Measurements from ENCODE around the gene USP3.

DNA sequence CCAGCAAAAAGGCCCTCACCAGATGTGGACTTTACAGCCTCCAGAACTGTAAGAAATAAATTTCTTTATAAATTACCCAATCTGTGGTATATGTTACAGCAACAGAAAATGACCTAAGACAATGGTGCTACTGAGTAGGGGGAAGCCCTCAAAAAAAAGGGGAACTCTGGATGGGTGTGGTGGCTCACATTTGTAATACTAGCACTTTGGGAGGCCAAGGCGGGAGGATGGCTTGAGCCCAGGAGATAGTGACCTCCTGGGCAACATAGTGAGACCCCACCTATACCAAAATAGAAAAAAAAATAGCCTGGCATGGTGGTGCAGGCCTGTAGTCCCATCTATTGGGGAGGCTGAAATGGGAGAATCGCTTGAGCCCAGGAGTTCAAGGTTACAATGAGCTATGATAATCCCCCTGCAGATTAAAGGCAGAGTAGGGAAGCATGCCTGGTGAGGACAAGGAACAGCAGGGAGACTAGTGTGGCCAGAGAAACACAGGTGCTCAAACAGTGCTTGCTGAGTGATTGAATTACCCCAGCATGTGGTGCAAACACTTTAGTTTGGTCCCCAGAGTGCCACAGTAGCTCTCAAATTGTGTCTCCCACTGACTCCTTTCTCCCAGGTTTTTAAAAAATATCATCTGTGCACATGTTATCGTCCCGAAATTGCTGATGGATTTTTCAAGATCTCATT, 13.9 kb upstream of the USP3 start:
- TF ChIP-seq, protein P1, sequence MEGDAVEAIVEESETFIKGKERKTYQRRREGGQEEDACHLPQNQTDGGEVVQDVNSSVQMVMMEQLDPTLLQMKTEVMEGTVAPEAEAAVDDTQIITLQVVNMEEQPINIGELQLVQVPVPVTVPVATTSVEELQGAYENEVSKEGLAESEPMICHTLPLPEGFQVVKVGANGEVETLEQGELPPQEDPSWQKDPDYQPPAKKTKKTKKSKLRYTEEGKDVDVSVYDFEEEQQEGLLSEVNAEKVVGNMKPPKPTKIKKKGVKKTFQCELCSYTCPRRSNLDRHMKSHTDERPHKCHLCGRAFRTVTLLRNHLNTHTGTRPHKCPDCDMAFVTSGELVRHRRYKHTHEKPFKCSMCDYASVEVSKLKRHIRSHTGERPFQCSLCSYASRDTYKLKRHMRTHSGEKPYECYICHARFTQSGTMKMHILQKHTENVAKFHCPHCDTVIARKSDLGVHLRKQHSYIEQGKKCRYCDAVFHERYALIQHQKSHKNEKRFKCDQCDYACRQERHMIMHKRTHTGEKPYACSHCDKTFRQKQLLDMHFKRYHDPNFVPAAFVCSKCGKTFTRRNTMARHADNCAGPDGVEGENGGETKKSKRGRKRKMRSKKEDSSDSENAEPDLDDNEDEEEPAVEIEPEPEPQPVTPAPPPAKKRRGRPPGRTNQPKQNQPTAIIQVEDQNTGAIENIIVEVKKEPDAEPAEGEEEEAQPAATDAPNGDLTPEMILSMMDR (IDR thresholded peaks at IDR 0.05) = no peak
- no peak for TF ChIP-seq POLR2A (IDR thresholded peaks at IDR 0.05)

Measured in heart left ventricle (tissue), 13 donors.